Transverse colon (tissue), 4 donors: ENCODE data around the gene DOCK9.

ENCODE experiments used
- CTCF ChIP-seq, 5 experiments: fragments of 200-600 bp in 3 of 5; fragments of 450-650 bp in 2 of 5; sonication (generic) in 3 of 5; IDR thresholded peaks; 1 replicate in 2 of 5; 2 replicates in 3 of 5; pipeline ENCODE4 v1.5.1; 2016 to 2017; ENCODE audit warnings: antibody characterized with exemption in 5 of 5, inconsistent platforms in 3 of 5, mild to moderate bottlenecking in 2 of 5, moderate library complexity in 1 of 5
- POLR2AphosphoS5 ChIP-seq, 3 donors: sonication (generic); formaldehyde crosslinking; IDR thresholded peaks; one replicate each; pipeline ENCODE4 v1.6.1; 2016; ENCODE audit warnings: antibody characterized with exemption in 3 of 3

GRCh38 chr13:98854448-98854847, 123.4 kb downstream of the DOCK9 start:
- no peak for TF ChIP-seq CTCF (IDR thresholded peaks at IDR 0.05)
- no peak for TF ChIP-seq POLR2AphosphoS5 (IDR thresholded peaks at IDR 0.05)
